ENCODE measurements around the gene KLRF2. TPM values are rescaled to one million over a fixed set of nuclear protein-coding genes. Genes with fewer than 3 reads are reported as not detected.

Gene KLRF2
- total RNA-seq, 1 donor from 2014 or later, result not detected

DNA sequence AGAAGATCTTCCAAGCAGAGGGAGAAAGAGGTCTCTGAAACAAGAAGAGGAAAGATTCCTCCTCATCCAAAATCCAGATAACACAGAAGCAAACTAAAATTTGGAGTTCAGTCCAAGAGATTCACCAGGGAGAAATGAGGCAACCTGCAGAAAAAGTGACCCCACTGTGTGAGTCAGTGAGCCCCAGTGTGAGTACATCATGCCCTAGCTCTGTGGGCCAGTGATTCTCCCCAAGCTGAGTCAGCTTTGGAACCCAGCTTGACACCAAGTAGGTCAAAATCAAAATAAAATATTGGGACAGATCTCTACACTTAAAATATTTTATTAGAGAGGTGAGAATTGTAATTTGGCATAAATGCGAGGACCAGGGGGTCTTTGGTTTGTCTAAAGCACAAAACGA lies 29.4 kb upstream of the KLRF2 start:
- H3K36me3 Mint-ChIP-seq (ENCODE audit: unreplicated experiment), result peaks cover 4% of the 10 kb centered on the region
- no peaks in the 10 kb centered on the region for H3K9me3 Mint-ChIP-seq (ENCODE audit: unreplicated experiment)
- H3K27me3 Mint-ChIP-seq (ENCODE audit: unreplicated experiment), result no peaks in the 10 kb centered on the region

DNA sequence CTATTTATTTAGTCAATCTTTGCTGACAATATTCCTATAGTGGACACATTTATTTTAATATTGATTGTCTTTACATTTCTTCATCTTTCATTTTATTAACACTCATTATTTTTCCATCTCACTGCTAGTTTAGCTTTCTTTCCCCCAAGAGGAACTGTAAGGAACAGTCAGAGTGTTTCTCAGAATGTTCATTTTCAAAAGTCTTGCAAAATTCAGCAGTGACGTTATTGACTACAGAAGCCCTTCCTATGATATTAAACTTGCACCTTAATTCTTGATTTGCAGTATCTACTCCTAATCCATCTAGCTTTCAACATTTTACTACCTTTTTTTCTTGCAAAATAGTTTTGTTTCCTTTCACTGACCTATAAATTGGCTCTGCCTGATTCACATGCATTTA lies 25.1 kb upstream of the KLRF2 start:
- Mint-ChIP-seq H3K27me3 (ENCODE audit: unreplicated experiment) (no peaks in the 10 kb centered on the region), H3K27ac (ENCODE audit: unreplicated experiment) (no peak overlapping the region), H3K4me3 (ENCODE audit: unreplicated experiment) (no peak overlapping the region), H3K36me3 (ENCODE audit: unreplicated experiment) (no peaks in the 10 kb centered on the region), H3K9me3 (ENCODE audit: unreplicated experiment) (no peaks in the 10 kb centered on the region), H3K4me1 (ENCODE audit: low read depth, unreplicated experiment) (no peaks in the 10 kb centered on the region)
- DNase-seq, result no peak
- TF ChIP-seq, protein P1, sequence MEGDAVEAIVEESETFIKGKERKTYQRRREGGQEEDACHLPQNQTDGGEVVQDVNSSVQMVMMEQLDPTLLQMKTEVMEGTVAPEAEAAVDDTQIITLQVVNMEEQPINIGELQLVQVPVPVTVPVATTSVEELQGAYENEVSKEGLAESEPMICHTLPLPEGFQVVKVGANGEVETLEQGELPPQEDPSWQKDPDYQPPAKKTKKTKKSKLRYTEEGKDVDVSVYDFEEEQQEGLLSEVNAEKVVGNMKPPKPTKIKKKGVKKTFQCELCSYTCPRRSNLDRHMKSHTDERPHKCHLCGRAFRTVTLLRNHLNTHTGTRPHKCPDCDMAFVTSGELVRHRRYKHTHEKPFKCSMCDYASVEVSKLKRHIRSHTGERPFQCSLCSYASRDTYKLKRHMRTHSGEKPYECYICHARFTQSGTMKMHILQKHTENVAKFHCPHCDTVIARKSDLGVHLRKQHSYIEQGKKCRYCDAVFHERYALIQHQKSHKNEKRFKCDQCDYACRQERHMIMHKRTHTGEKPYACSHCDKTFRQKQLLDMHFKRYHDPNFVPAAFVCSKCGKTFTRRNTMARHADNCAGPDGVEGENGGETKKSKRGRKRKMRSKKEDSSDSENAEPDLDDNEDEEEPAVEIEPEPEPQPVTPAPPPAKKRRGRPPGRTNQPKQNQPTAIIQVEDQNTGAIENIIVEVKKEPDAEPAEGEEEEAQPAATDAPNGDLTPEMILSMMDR (IDR thresholded peaks at IDR 0.05; ENCODE audit: partially characterized antibody, unreplicated experiment), result no peak

More for the DNA sequence above, 29.4 kb upstream of the KLRF2 start:
- H3K4me3 Mint-ChIP-seq (ENCODE audit: unreplicated experiment), result no peak overlapping the region
- DNase-seq, result no peak
- no peaks in the 10 kb centered on the region for H3K4me1 Mint-ChIP-seq (ENCODE audit: low read depth, unreplicated experiment)
- TF ChIP-seq, protein P1 (IDR thresholded peaks at IDR 0.05; ENCODE audit: partially characterized antibody, unreplicated experiment), result no peak
- H3K27ac Mint-ChIP-seq (ENCODE audit: unreplicated experiment), result no peak overlapping the region

DNA sequence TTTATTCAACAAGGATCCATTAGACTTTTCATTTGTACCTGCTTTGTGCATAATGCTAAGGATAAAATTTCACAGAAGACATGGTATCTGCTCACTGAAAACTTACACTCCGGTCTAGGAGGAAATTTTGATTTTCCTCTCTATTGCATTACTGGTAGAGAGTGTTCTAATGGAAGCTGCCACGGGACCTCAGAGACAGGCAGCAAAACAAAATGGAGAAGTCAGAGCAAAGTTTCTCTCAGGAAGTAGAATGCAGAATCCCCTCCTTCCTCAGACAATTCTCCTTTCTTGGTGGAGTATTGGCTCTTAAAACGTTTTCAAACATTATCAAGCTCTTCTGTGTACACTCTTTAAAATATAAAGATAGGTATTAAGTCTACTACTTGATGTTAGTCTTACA lies 24.4 kb upstream of the KLRF2 start:
- Mint-ChIP-seq H3K4me3 (ENCODE audit: unreplicated experiment) (no peak overlapping the region), H3K27me3 (ENCODE audit: unreplicated experiment) (no peaks in the 10 kb centered on the region), H3K27ac (ENCODE audit: unreplicated experiment) (no peak overlapping the region), H3K4me1 (ENCODE audit: low read depth, unreplicated experiment) (no peaks in the 10 kb centered on the region), H3K36me3 (ENCODE audit: unreplicated experiment) (no peaks in the 10 kb centered on the region), H3K9me3 (ENCODE audit: unreplicated experiment) (no peaks in the 10 kb centered on the region)
- DNase-seq, result no peak
- TF ChIP-seq, protein P1 (IDR thresholded peaks at IDR 0.05; ENCODE audit: partially characterized antibody, unreplicated experiment), result no peak

DNA sequence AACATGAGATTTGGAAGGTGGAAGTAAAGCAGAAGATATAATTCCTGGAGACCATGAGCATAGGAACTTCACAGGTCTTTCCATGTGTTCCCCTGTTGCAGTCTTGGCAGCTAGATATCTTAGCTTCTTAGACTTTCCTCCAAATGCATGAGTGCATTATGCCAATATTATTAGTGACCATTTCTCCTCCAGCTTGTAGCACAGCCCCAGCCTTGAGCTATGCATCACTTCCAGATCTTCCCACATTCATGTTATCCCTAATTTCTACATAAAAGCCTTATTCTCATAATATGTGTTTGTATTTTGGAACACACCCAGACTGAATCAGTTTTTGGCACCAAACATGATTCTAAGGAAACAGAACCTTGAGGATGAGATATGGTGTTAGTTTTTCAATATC lies 23.2 kb upstream of the KLRF2 start:
- H3K9me3 Mint-ChIP-seq (ENCODE audit: unreplicated experiment), result no peaks in the 10 kb centered on the region
- no peaks in the 10 kb centered on the region for H3K27me3 Mint-ChIP-seq (ENCODE audit: unreplicated experiment)
- no peaks in the 10 kb centered on the region for H3K36me3 Mint-ChIP-seq (ENCODE audit: unreplicated experiment)
- H3K27ac Mint-ChIP-seq (ENCODE audit: unreplicated experiment), result no peak overlapping the region
- DNase-seq, result no peak
- TF ChIP-seq, protein P1 (IDR thresholded peaks at IDR 0.05; ENCODE audit: partially characterized antibody, unreplicated experiment), result no peak
- no peak overlapping the region for H3K4me3 Mint-ChIP-seq (ENCODE audit: unreplicated experiment)
- H3K4me1 Mint-ChIP-seq (ENCODE audit: low read depth, unreplicated experiment), result no peaks in the 10 kb centered on the region

DNA sequence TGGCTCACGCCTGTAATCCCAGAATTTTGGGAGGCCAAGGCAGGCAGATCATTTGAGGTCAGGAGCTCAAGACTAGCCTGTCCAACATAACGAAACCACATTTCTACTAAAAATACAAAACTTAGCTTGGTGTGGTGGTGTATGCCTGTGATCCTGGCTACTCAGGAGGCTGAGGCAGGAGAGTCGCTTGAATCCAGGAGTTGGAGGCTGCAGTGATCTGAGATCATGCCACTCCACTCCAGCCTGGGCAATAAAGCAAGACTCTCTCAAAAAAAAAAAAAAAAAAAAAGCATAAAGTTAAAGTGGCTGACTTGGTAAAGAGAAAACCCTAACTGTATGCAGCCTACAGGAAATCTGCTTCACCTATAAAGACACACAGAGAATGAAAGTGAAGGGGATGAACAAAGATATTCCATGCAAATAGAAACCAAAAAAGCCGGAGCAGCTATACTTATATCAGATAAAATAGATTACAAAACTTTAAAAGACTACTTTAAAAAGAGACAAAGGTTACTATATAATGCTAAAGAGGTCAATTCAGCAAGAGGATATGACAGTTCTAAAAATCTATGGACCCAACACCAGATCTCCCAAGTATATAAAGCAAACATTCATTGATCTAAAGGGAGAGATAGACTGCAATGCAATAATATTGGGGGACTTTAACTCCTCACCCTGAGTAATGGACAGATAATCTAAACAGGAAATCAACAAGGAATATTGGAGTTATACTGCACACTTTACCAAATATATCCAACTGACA lies 16.2 kb upstream of the KLRF2 start:
- H3K4me3 Mint-ChIP-seq (ENCODE audit: unreplicated experiment), result no peak overlapping the region
- no peaks in the 10 kb centered on the region for H3K36me3 Mint-ChIP-seq (ENCODE audit: unreplicated experiment)
- H3K9me3 Mint-ChIP-seq (ENCODE audit: unreplicated experiment), result peaks cover 2% of the 10 kb centered on the region
- H3K27me3 Mint-ChIP-seq (ENCODE audit: unreplicated experiment), result no peaks in the 10 kb centered on the region
- H3K27ac Mint-ChIP-seq (ENCODE audit: unreplicated experiment), result no peak overlapping the region
- no peak for DNase-seq
- TF ChIP-seq, protein P1 (IDR thresholded peaks at IDR 0.05; ENCODE audit: partially characterized antibody, unreplicated experiment), result no peak
- H3K4me1 Mint-ChIP-seq (ENCODE audit: low read depth, unreplicated experiment), result no peaks in the 10 kb centered on the region
